Left lung (tissue), 10 donors: ENCODE measurements around the gene HOXA2. TPM values are rescaled to one million over a fixed set of nuclear protein-coding genes. Genes with fewer than 3 reads are reported as not detected.

Experiments
- ATAC-seq: fragments of 200-7000 bp; cut with Tn5 transposase; one replicate; pipeline ENCODE4 v1.9.1; 2020; ENCODE audit warnings: moderate library complexity
- DNase-seq, 4 donors: peaks; one replicate each; pipeline ENCODE4 v3.0.0-alpha.2; 2013 to 2020
- H3K27ac ChIP-seq, 2 donors: fragments of 200-600 bp; sonication (generic) in 1 of 2; one replicate each; pipeline versions ENCODE4 v1.5.0 to v1.8.0; 2020 to 2021
- H3K27me3 ChIP-seq, 2 donors: fragments of 200-600 bp; sonication (generic) in 1 of 2; one replicate each; pipeline versions ENCODE4 v1.5.0 to v1.8.0; 2020 to 2021
- H3K36me3 ChIP-seq, 2 donors: fragments of 200-600 bp; sonication (generic) in 1 of 2; one replicate each; pipeline versions ENCODE4 v1.5.0 to v1.8.0; 2020 to 2021
- H3K4me1 ChIP-seq, 2 donors: fragments of 200-600 bp; one replicate each; pipeline ENCODE4 v1.8.0; 2021
- H3K4me3 ChIP-seq, 2 donors: fragments of 200-600 bp; sonication (generic) in 1 of 2; one replicate each; pipeline versions ENCODE4 v1.5.0 to v1.8.0; 2020 to 2021; ENCODE audit warnings: mild to moderate bottlenecking in 1 of 2
- H3K9me3 ChIP-seq, 2 donors: fragments of 200-600 bp; sonication (generic) in 1 of 2; one replicate each; pipeline versions ENCODE4 v1.5.0 to v1.8.0; 2020 to 2021
- CTCF ChIP-seq, 2 donors: fragments of 200-600 bp; sonication (generic) in 1 of 2; IDR thresholded peaks; one replicate each; pipeline versions ENCODE4 v1.5.0 to v1.8.0; 2021; ENCODE audit warnings: antibody characterized with exemption in 2 of 2
- intact Hi-C, 2 donors: fragments of 100-400 bp; cut with DNase I; formaldehyde crosslinking; loops; one replicate each; pipeline versions ENCODE4 v1.11.2 to v1.14.2; 2022
- polyA plus RNA-seq, 6 donors: library from polyadenylated mRNA; unstranded; fragments of 120-200 nt; gene quantifications; one replicate each; pipeline ENCODE4 v1.2.1, GENCODE V29; 2013; ENCODE audit not compliant: insufficient read length in 6 of 6
- total RNA-seq, 2 donors: library from RNA; stranded (reverse); fragmentation: NEBNext Ultra II Directional; extraction: Animal tissue kit (Norgen Biotek cat#: 25700); gene quantifications; one replicate each; pipeline ENCODE4 v1.2.1, GENCODE V29; 2021
- donor health status: DM: no; HTN: yes; CAD: no.
- donor health status: DM: no; HTN: no; CAD: no.

Gene HOXA2
- total and polyA plus RNA-seq, 8 donors, result 0.61 to 19.6 (median 17.6) TPM

- peak overlapping the region in 1 of 2 donors; percentile 17 for H3K4me3 ChIP-seq
Measured at GRCh38 chr7:27122077-27122910, 19.8 kb upstream of the HOXA2 start.

GRCh38 chr7:27121684-27122076 lies 19.2 kb upstream of the HOXA2 start:
- intact Hi-C loops, result no loop called here
- peak overlapping the region in 1 of 2 donors; percentile 17 for H3K4me3 ChIP-seq
- H3K27me3 ChIP-seq, result peaks cover 2 to 88% of the 10 kb centered on the region in 2 donors
- ATAC-seq, result no peak
- no peaks in the 10 kb centered on the region for H3K36me3 ChIP-seq
- no peaks in the 10 kb centered on the region for H3K9me3 ChIP-seq
- TF ChIP-seq CTCF (IDR thresholded peaks at IDR 0.05), result no peak
- no peak for DNase-seq
- H3K4me1 ChIP-seq, result peaks cover 6 to 28% of the 10 kb centered on the region in 2 donors
- peak overlapping the region; percentile 71 to 83 for H3K27ac ChIP-seq

More at GRCh38 chr7:27122077-27122910, 19.8 kb upstream of the HOXA2 start:
- Histone ChIP-seq H3K27me3 (peaks cover 2 to 88% of the 10 kb centered on the region in 2 donors), H3K4me1 (peaks cover 8 to 28% of the 10 kb centered on the region in 2 donors), H3K9me3 (no peaks in the 10 kb centered on the region), H3K36me3 (no peaks in the 10 kb centered on the region), H3K27ac (peak overlapping the region; percentile 71 to 83)
- ATAC-seq (no peak), DNase-seq (no peak)
- no peak for TF ChIP-seq CTCF (IDR thresholded peaks at IDR 0.05)
- intact Hi-C loops, result no loop called here

- DNase-seq (no peak), ATAC-seq (no peak)
- Histone ChIP-seq H3K4me3 (no peak overlapping the region), H3K27ac (peak overlapping the region; percentile 73 to 86), H3K36me3 (no peaks in the 10 kb centered on the region), H3K9me3 (no peaks in the 10 kb centered on the region), H3K4me1 (peaks cover 6 to 12% of the 10 kb centered on the region in 2 donors), H3K27me3 (peaks cover 6 to 85% of the 10 kb centered on the region in 2 donors)
- intact Hi-C loops, result no loop called here
- no peak for TF ChIP-seq CTCF (IDR thresholded peaks at IDR 0.05)
Measured at GRCh38 chr7:27119412-27119911, 17.0 kb upstream of the HOXA2 start.

- DNase-seq (no peak), ATAC-seq (no peak)
- H3K27ac ChIP-seq, result peak overlapping the region; percentile 73 to 86
- H3K27me3 ChIP-seq, result peaks cover 6 to 85% of the 10 kb centered on the region in 2 donors
- H3K4me1 ChIP-seq, result peaks cover 6 to 12% of the 10 kb centered on the region in 2 donors
- H3K4me3 ChIP-seq, result peak overlapping the region; percentile 33 to 41
- intact Hi-C loops, result no loop called here
- no peaks in the 10 kb centered on the region for H3K36me3 ChIP-seq
- no peaks in the 10 kb centered on the region for H3K9me3 ChIP-seq
- TF ChIP-seq CTCF (IDR thresholded peaks at IDR 0.05), result no peak
Measured at GRCh38 chr7:27118580-27118979, 16.1 kb upstream of the HOXA2 start.

- DNase-seq (peak in 1 of 4 donors; percentile 32), ATAC-seq (peak; percentile 3)
- Histone ChIP-seq H3K36me3 (no peaks in the 10 kb centered on the region), H3K9me3 (no peaks in the 10 kb centered on the region), H3K4me3 (peak overlapping the region; percentile 33 to 41), H3K4me1 (peaks cover 6 to 9% of the 10 kb centered on the region in 2 donors), H3K27me3 (peaks cover 6 to 85% of the 10 kb centered on the region in 2 donors), H3K27ac (peak overlapping the region; percentile 73 to 86)
- TF ChIP-seq CTCF (IDR thresholded peaks at IDR 0.05), result no peak
- intact Hi-C loops, result no loop called here
Measured at GRCh38 chr7:27117887-27118491, 15.5 kb upstream of the HOXA2 start.
